Posterior vena cava (tissue), 2 donors: ENCODE measurements around the gene ASXL2. TPM values are rescaled to one million over a fixed set of nuclear protein-coding genes. Genes with fewer than 3 reads are reported as not detected.
"Not testable (repeated sequence)": the region's sequence is repeated elsewhere in the genome, so short reads cannot be mapped to it uniquely, and the experiment has no call there.

Source experiments
- DNase-seq: peaks from one replicate; pipeline ENCODE4 v3.0.0-alpha.2; 2020; ENCODE audit warnings: low spot score
- intact Hi-C, 2 donors: fragments of 100-400 bp; cut with DNase I; formaldehyde crosslinking; loops; one replicate each; pipeline versions ENCODE4 v1.14.1 to v1.14.2; 2022 to 2023
- total RNA-seq, 2 donors: library from RNA; stranded (reverse); fragmentation: NEBNext Ultra II Directional; extraction: Animal tissue kit (Norgen Biotek cat#: 25700); gene quantifications; one replicate each; pipeline ENCODE4 v1.2.1, GENCODE V29; 2021
- donor health status: DM: yes; HTN: yes; CAD: no.
- donor health status: DM: yes; HTN: yes; CAD: no.

Gene ASXL2
- total RNA-seq, 2 donors from 2014 or later: 24.1 to 29.2 TPM

DNA sequence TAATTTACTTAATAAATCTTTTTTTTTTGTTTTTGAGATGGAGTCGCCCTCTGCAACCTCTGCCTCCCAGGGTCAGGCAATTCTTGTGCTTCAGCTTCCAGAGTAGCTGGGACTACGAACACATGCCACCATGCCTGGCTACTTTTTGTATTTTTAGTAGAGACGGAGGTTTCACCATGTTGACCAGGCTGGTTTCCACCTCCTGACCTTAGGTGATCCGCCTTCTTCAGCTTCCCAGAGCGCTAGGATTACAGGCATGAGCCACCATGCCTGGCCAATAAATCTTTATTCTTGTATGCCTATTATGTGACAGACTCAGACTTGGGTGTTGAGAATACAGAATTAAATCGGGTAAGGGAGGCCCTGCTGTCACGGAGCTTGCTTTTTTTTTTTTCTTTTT, 16.7 kb upstream of the ASXL2 start:
- no peak for DNase-seq
- intact Hi-C loops: loop anchor here in 1 of 2 donors (2.0 kb wide), 1 partner anchor 52 kb away; no protein-coding TSS in a partner anchor

- intact Hi-C loops: loop anchor here in 1 of 2 donors (2.0 kb wide), 1 partner anchor 53 kb away; no protein-coding TSS in a partner anchor
- no peak for DNase-seq
Observed at GRCh38 chr2:25894135-25894830, 16.0 kb upstream of the ASXL2 start.

DNA sequence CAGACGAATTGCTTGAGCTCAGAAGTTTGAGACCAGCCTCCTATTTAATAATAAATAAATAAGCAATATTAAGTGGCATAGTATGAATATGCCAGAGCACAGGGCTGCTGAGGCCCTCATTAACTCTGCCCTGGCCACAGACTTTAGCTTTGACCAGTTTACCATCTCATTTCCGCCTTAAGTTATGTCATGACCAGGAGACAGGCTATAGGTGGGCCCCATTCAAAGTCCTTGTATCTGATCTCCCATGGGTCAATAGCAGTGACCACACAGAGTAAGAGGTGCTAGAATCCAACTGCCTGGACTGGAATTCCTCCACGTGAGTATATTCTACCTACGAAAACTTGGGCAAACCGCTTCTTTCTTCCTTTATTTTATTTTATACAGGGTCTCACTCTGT, 13.4 kb upstream of the ASXL2 start:
- DNase-seq: no peak

DNA sequence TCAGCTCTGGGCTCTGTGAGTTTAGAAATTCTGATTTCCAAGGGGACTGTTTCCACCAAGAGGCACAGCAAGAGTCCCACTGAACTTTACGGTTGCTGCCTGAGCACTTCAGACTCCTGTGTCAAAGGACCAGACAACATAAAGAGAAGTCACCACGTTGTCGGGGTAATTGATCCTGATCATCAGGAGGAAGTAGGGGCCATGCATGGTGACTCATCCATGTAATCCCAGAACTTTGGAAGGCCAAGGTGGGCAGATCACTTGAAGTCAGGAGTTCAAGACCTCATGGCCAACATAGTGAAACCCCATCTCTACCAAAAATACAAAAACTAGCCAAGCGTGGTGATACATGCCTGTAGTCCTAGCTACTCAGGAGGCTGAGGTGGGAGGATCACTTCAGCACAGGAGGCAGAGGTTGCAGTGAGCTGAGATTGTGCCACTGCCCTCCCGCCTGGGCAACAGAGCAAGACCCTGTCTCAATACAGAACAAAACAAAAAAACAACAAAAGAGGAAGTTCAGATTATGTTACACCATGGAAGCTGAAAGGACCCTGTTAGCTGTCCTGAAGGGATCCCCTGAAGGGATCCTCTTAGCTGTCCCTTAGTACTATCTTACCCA, 9.4 kb upstream of the ASXL2 start:
- DNase-seq: no peak
- intact Hi-C loops: no loop called here

More for the DNA sequence above, 13.4 kb upstream of the ASXL2 start:
- intact Hi-C loops: no loop called here

DNA sequence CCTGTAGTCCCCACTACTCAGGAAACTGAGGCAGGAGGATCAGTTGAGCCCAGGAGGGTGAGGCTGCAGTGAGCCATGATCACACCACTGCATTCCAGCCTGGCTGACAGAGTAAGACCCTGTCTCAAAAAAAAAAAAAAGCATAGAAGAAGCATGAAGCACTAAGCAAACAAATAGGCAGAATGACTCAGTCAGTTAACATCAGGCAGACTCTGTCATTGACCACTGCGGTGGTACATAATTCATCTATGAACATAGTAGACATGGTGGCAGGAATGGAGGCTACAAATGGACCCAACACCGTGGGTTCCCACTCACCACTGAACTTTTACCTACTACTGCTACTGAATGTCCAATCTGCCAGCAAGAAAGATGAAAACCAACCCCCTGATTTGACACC, 7.6 kb upstream of the ASXL2 start:
- intact Hi-C loops: no loop called here
- DNase-seq: no peak

DNA sequence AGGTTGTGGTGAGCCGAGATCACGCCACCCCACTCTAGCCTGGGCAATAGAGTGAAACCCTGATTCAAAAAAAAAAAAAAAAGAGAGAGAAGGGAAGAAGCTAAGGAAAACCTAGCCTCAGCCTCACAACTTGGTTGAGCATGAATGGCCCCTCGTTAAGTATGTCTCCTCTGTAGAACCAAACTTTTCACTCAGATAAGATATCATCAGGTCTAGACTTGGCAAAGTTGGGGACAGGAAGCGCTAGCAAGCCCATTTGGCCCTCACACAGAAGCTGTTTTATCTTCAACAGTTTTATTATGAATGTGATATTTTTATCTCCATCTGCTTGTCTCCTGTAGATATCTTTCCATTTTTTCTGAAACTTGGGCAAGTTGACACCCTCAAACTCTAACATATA, 3.5 kb upstream of the ASXL2 start:
- intact Hi-C loops: no loop called here
- DNase-seq: no peak

GRCh38 chr2:25879133-25879730, 945 bp upstream of the ASXL2 start:
- intact Hi-C loops: no loop called here

GRCh38 chr2:25877431-25878360, 591 bp downstream of the ASXL2 start:
- DNase-seq: peak; percentile 85
- intact Hi-C loops: no loop called here

More at GRCh38 chr2:25879133-25879730, 945 bp upstream of the ASXL2 start:
- no peak for DNase-seq

DNA sequence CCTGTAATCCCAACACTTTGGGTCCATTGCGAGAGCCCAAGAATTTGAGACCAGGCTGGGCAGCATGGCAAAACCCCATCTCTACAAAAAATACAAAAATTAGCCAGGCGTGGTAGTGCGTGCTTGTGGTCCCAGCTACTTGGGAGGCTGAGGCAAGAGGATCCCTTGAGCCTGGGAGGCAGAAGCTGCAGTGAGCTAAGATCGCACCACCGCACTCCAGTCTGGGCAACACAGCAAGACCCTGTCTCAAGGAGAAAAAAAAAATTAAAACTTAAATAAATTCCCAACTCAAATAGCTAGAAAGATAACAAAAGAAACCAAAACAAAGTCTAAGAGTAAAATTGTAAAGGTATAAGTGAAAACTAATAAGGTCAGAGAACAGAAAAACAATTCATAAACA, 6.2 kb downstream of the ASXL2 start:
- no peak for DNase-seq
- intact Hi-C loops: no loop called here

GRCh38 chr2:25867396-25868003, 10.8 kb downstream of the ASXL2 start:
- DNase-seq: no peak
- intact Hi-C loops: no loop called here

DNA sequence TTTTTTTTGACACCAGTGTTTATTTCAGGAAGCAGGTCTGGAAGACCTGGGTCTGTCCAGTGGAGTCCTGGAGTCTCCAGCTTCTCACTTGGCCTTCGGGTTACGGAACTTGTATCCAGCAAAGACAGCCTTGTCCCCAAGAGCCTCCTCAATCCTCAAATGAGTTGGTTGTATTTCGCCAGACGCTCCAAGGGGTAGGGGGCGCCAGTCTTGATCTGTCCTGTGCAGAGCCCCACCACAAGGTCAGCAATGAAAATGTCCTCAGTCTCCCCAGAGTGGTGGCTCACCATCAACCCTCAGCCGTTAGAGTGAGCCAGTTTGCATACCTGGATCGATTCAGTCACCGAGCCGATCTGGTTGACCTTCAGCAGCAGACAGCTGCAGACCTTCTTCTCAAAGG, 21.9 kb downstream of the ASXL2 start:
- DNase-seq: peak; percentile 40
- intact Hi-C loops: no loop called here

DNA sequence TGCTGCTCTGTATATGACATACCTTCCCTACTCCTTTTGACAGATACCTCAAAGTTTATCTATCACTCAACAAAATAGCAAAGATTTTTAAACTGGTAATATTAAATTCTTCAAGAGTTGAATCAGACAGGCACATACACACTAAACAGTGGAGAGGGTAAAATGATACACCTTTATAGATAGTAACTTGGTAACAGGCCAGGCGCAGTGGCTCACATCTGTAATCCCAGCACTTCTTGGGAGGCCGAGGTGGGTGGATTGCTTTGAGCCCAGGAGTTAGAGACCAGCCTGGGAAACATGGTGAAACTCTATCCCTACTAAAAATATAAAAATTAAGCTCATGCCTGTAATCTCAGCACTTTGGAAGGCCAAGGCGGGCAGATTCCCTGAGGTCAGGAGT, 23.2 kb downstream of the ASXL2 start:
- no peak for DNase-seq
- intact Hi-C loops: no loop called here

DNA sequence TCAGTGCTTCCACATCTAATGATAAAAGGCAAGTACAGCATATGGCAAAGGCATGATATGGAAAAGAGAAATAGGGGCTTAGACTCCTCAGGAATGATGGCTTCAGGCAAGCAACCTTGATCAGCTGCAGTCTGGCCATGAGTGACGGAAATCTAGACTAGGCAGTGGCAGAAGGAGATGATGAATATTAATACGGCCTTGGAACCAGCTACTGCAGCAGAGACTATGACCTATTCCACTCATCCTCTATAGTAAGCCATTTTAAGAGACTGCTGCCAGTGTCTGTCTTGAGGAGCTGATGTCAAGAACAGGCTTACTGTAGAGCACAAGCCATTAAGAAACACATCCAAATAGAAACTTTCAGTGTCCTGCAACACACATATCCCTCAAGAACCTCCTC, 23.7 kb downstream of the ASXL2 start:
- DNase-seq: no peak
- intact Hi-C loops: no loop called here

GRCh38 chr2:25853038-25853638, 25.1 kb downstream of the ASXL2 start:
- intact Hi-C loops: no loop called here
- no peak for DNase-seq

DNA sequence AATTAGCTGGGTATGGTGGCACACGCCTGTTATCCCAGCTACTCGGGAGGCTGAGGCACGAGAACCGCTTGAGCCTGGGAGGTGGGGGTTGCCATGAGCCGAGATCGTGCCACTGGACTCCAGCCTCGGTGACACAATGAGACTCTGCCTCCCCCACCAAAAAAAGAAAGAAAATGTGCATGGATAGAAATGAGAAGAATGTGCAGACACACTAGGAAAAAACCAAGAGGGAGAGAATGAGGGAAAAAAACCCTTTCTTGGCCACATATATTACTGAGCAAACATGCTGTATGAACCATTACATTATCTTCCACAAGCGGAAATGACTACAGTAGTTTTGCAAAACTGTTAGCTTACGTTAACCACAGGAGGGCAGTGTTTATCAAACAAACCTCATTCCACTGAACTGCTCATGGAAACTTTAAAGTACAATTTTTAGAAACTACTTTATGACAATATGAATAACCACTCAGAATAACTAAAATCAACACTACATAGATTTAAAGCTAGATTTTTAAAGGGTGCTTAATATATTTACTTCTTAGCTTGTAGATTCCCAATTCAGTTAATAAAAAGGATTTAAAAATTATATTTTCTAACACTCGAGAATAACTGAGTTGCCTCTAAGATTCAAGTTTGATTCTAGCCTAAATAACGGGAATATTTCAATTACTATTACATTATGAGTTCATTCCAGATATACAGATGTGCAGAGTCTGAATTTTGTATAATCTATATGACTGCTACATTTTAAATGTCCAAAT, 26.4 kb downstream of the ASXL2 start:
- intact Hi-C loops: no loop called here
- no peak for DNase-seq

DNA sequence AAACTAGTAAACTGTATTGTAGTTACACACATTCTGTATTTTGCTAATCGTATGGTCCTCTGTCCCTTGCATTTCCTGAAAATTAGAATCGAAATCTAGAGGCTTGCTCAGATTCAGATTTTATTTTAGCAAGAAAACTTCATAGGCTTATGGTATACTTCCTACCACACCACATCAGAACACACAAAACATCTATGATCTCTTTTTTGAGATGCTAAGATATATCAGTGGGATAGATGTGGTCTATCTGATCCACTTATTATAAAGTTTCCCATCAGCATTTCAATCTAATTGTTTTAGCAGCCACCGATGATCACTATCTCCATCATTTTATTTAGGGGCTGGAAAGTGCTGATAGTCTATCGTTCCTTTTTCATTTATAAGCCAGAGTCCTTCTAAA, 27.9 kb downstream of the ASXL2 start:
- intact Hi-C loops, DNase-seq: not testable (repeated sequence)

DNA sequence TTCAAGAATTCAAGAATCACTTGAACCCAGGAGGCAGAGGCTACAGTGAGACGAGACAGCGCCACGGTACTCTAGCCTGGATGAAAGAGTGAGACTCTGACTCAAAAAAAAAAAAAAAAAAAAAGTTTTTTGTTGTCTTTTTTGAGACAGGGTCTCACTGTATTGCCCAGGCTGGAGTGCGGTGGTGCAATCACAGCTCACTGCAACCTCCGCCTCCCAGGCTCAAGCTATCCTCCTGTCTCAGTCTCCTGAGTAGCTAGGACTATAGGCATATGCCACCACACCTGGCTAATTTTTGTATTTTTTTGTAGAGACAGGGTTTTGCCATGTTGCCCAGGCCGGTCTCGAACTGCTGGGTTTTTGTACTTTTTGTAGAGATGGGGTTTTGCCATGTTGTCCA, 28.9 kb downstream of the ASXL2 start:
- intact Hi-C loops, DNase-seq: not testable (repeated sequence)

DNA sequence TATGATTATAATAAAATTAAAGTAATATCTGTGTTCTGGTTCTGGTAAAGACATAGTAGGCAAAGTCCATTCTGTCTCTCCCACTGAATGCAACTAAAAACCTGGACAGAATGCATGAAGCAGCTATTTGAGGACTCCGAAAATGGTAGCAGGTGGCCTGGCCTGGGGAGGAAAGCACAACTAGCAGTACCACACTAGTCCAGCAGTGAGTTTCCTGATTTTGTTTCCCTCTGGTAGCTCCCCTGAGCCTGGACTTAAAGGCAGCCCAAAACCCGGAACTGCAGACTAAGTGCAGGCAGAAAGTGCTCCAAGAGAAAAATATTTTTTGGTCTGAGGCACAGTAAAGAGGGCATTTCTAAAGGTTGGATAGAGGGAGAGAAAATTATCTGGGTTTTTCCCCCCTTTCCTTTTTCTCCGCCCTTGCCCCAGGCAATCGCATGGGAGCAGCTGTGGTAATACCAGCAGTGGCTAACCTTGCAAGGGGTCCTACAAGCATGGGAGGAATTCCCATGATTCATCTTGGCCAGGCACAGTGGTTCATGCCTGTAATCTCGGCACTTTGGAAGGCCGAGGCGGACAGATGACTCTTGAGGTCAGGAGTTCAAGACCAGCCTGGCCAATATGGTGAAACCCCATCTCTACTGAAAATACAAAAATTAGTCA, 32.3 kb downstream of the ASXL2 start:
- DNase-seq: no peak
- intact Hi-C loops: no loop called here
